Mesenchymal stem cell (in vitro differentiated cells and primary cell): ENCODE results near the gene ZEB2.
A peak's percentile ranks its signal among the peaks of the same experiment; 100 is the strongest.

Experiments
- DNase-seq: peaks from one replicate; pipeline ENCODE4 v3.0.0-alpha.2; 2013
- H2AFZ ChIP-seq: one replicate; pipeline ENCODE4 v1.6.1; 2013; ENCODE audit warnings: low read depth, mild to moderate bottlenecking, control low read depth, inconsistent platforms, low read length, moderate library complexity
- H2AK5ac ChIP-seq: 2 replicates; pipeline ENCODE4 v1.6.1; 2013; ENCODE audit warnings: low read length, moderate library complexity, mild to moderate bottlenecking, inconsistent platforms; ENCODE audit not compliant: severe bottlenecking
- H2BK120ac ChIP-seq: one replicate; pipeline ENCODE4 v1.6.1; 2013; ENCODE audit warnings: low read depth, mild to moderate bottlenecking, inconsistent platforms, low read length, moderate library complexity
- H2BK12ac ChIP-seq, 2 experiments: one replicate each; pipeline ENCODE4 v1.6.1; 2013; ENCODE audit warnings: inconsistent platforms in 2 of 2, low read length in 2 of 2, mild to moderate bottlenecking in 2 of 2, moderate library complexity in 2 of 2, control low read depth in 1 of 2
- H2BK15ac ChIP-seq: one replicate; pipeline ENCODE4 v1.6.1; 2013; ENCODE audit warnings: mild to moderate bottlenecking, low read depth, inconsistent platforms; ENCODE audit not compliant: poor library complexity, severe bottlenecking
- H2BK5ac ChIP-seq: 2 replicates; pipeline ENCODE4 v1.6.1; 2013; ENCODE audit warnings: low read depth, mild to moderate bottlenecking, low read length, control low read depth, inconsistent platforms; ENCODE audit not compliant: poor library complexity, severe bottlenecking
- H3K14ac ChIP-seq, 2 experiments: one replicate each; pipeline ENCODE4 v1.6.1; 2013; ENCODE audit warnings: inconsistent platforms in 2 of 2, low read length in 2 of 2, control low read depth in 1 of 2, mild to moderate bottlenecking in 1 of 2, moderate library complexity in 1 of 2
- H3K18ac ChIP-seq, 2 experiments: one replicate each; pipeline ENCODE4 v1.6.1; 2013; ENCODE audit warnings: inconsistent platforms in 2 of 2, low read length in 2 of 2, control low read depth in 1 of 2, low read depth in 1 of 2, mild to moderate bottlenecking in 1 of 2
- H3K23ac ChIP-seq, 2 experiments: one replicate each; pipeline ENCODE4 v1.6.1; 2013; ENCODE audit warnings: inconsistent platforms in 2 of 2, low read length in 2 of 2, mild to moderate bottlenecking in 2 of 2, moderate library complexity in 2 of 2, control low read depth in 1 of 2
- H3K27ac ChIP-seq: 2 replicates; pipeline ENCODE4 v1.5.1; 2013; ENCODE audit warnings: mild to moderate bottlenecking, moderate library complexity, low read length, control low read depth, inconsistent platforms; ENCODE audit not compliant: poor library complexity, severe bottlenecking
- H3K27me3 ChIP-seq, 2 experiments: 2 replicates each; pipeline versions ENCODE4 v1.6.1 to v1.7.0; 2013; ENCODE audit warnings: low read length in 2 of 2, mild to moderate bottlenecking in 2 of 2, moderate library complexity in 2 of 2, control low read depth in 1 of 2, inconsistent platforms in 1 of 2; ENCODE audit not compliant: control insufficient read depth in 1 of 2, insufficient read depth in 1 of 2
- H3K36me3 ChIP-seq, 2 experiments: 2 replicates each; pipeline versions ENCODE4 v1.6.1 to v1.7.0; 2013; ENCODE audit warnings: low read length in 2 of 2, control low read depth in 1 of 2, inconsistent platforms in 1 of 2, low read depth in 1 of 2, mild to moderate bottlenecking in 1 of 2; ENCODE audit not compliant: insufficient read depth in 2 of 2, control insufficient read depth in 1 of 2
- H3K4ac ChIP-seq, 2 experiments: one replicate each; pipeline ENCODE4 v1.6.1; 2013; ENCODE audit warnings: inconsistent platforms in 2 of 2, low read length in 2 of 2, mild to moderate bottlenecking in 2 of 2, moderate library complexity in 2 of 2, control low read depth in 1 of 2, low read depth in 1 of 2
- H3K4me1 ChIP-seq: 2 replicates; pipeline ENCODE4 v1.6.1; 2013; ENCODE audit warnings: low read depth, low read length, control low read depth; ENCODE audit not compliant: control insufficient read depth, insufficient read depth
- H3K4me2 ChIP-seq: 2 replicates; pipeline ENCODE4 v1.6.1; 2013; ENCODE audit warnings: low read length, mild to moderate bottlenecking, inconsistent platforms; ENCODE audit not compliant: poor library complexity, severe bottlenecking
- H3K4me3 ChIP-seq, 2 experiments: 2 replicates each; pipeline versions ENCODE4 v1.5.1 to v1.7.0; 2013; ENCODE audit warnings: low read length in 2 of 2, mild to moderate bottlenecking in 2 of 2, control low read depth in 1 of 2, low read depth in 1 of 2; ENCODE audit not compliant: insufficient read depth in 1 of 2
- H3K79me1 ChIP-seq: replicated peaks from 2 replicates; pipeline ENCODE4 v1.6.1; 2013; ENCODE audit warnings: mild to moderate bottlenecking, control low read depth, low read length, inconsistent platforms; ENCODE audit not compliant: poor library complexity, severe bottlenecking
- H3K9ac ChIP-seq: 2 replicates; pipeline ENCODE4 v1.7.0; 2013; ENCODE audit warnings: mild to moderate bottlenecking, low read length, moderate library complexity
- H3K9me3 ChIP-seq: 2 replicates; pipeline ENCODE4 v1.7.0; 2013; ENCODE audit warnings: mild to moderate bottlenecking, low read length; ENCODE audit not compliant: control insufficient read depth
- H4K8ac ChIP-seq: one replicate; pipeline ENCODE4 v1.6.1; 2013; ENCODE audit warnings: inconsistent platforms, mild to moderate bottlenecking, low read length, moderate library complexity
- H4K91ac ChIP-seq: one replicate; pipeline ENCODE4 v1.6.1; 2013; ENCODE audit warnings: mild to moderate bottlenecking, low read length, inconsistent platforms
- WGBS: methylation state at CpG from one replicate; pipeline ENCODE4 v1.1.7; 2013; ENCODE audit warnings: mixed read lengths; 5-methylcytosine and 5-hydroxymethylcytosine counted together

Gene ZEB2

DNA sequence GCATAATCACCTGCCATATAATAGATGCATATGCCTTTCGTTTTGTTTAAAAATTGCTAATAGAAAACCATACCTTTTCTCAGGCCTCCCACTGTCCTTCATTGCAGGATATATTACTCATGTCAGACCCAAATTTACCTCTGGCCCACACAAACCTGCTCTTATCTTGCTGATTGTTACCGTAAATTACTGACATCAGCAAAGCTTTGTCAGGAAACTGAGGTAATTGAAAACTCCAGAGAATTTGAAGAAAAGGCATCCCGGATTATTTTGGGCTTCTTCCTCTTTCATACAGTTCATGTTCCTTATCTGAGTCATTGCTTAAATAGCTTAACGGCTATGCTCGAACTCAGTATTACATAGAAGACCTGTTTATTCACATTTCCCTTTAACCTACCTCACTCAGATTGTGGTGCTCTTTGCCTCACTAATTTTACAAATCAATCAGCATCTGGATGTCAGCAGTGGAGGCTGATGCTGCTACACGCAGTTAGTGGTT lies 145.7 kb downstream of the ZEB2 start:
- Histone ChIP-seq H3K4me2 (no peak overlapping the region), H2AK5ac (no peak overlapping the region), H3K27ac (no peak overlapping the region), H3K18ac (no peak overlapping the region), H3K23ac (no peak overlapping the region), H3K9me3 (no peaks in the 10 kb centered on the region), H3K4ac (no peak overlapping the region), H2BK15ac (no peak overlapping the region), H2BK5ac (no peak overlapping the region), H4K8ac (no peak overlapping the region), H2AFZ (no peak overlapping the region), H3K4me3 (no peak overlapping the region), H2BK12ac (peak overlapping the region in 1 of 2 experiments; percentile 92), H3K4me1 (peaks cover 4% of the 10 kb centered on the region), H3K79me1 (no peaks in the 10 kb centered on the region), H3K9ac (no peak overlapping the region), H3K27me3 (no peaks in the 10 kb centered on the region), H4K91ac (no peak overlapping the region), H3K14ac (no peak overlapping the region), H2BK120ac (no peak overlapping the region), H3K36me3 (no peaks in the 10 kb centered on the region)
- DNase-seq: peak; percentile 33
- WGBS: 8% methylated on average over 5 of the region's 6 CpGs

DNA sequence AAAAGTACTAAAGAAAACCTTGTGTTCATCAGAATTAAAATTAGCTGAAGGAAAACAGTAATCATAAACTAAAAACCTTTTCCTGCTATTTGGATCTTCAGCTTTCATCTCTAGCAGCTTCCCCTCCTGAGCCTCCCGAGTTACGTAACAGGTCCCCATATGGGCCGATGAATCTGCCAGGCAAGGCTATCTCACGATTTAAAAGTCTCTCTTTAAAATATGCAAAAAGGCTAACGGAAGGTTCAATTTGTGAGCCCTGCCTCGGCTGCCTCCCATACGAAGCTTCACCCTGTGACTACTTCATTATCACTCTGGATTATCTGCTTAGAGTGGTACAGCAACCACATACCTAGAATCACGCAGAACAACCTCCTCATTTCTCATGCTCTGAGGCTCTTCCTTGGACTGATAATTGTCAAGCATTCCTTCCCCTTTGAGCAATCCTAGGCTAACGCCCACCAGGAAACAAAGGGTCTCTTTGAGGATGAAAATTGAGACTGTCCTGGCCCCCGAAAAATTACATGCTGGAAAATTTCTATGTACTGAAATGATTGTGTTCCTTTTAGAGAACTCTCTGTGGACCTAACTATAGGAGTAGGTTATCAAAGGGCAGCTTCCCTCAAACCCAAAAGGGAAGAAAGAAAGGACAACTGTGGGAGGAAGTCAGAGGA lies 147.4 kb downstream of the ZEB2 start:
- Histone ChIP-seq H3K27ac (no peak overlapping the region), H3K9me3 (no peaks in the 10 kb centered on the region), H3K79me1 (no peaks in the 10 kb centered on the region), H2BK15ac (no peak overlapping the region), H3K36me3 (no peaks in the 10 kb centered on the region), H3K14ac (no peak overlapping the region), H4K8ac (peak overlapping the region; percentile 12), H2AK5ac (no peak overlapping the region), H3K9ac (peak overlapping the region; percentile 34), H3K4me3 (peak overlapping the region in 1 of 2 experiments; percentile 54), H3K23ac (no peak overlapping the region), H2BK120ac (no peak overlapping the region), H2BK5ac (no peak overlapping the region), H2BK12ac (peak overlapping the region in 1 of 2 experiments; percentile 23), H3K18ac (no peak overlapping the region), H3K4ac (peak overlapping the region in 1 of 2 experiments; percentile 6), H3K27me3 (no peaks in the 10 kb centered on the region), H3K4me2 (no peak overlapping the region), H4K91ac (no peak overlapping the region), H2AFZ (no peak overlapping the region), H3K4me1 (peaks cover 4% of the 10 kb centered on the region)
- WGBS: 76% methylated on average over 10 of the region's 10 CpGs
- no peak for DNase-seq

GRCh38 chr2:144370937-144371584 lies 148.9 kb downstream of the ZEB2 start:
- peak; percentile 55 for DNase-seq
- H3K23ac ChIP-seq: no peak overlapping the region
- 0% methylated on average over 1 of the region's 4 CpGs for WGBS
- no peak overlapping the region for H3K9ac ChIP-seq
- H2AFZ ChIP-seq: no peak overlapping the region
- no peaks in the 10 kb centered on the region for H3K79me1 ChIP-seq
- H3K4me3 ChIP-seq: no peak overlapping the region
- H3K9me3 ChIP-seq: no peaks in the 10 kb centered on the region
- peak overlapping the region in 1 of 2 experiments; percentile 28 for H3K18ac ChIP-seq
- no peak overlapping the region for H3K4ac ChIP-seq
- H2AK5ac ChIP-seq: no peak overlapping the region
- H3K14ac ChIP-seq: no peak overlapping the region
- no peak overlapping the region for H3K4me2 ChIP-seq
- H4K8ac ChIP-seq: no peak overlapping the region
- H2BK5ac ChIP-seq: no peak overlapping the region
- no peak overlapping the region for H2BK15ac ChIP-seq
- no peak overlapping the region for H4K91ac ChIP-seq
- H3K27ac ChIP-seq: no peak overlapping the region
- no peaks in the 10 kb centered on the region for H3K27me3 ChIP-seq
- H3K36me3 ChIP-seq: no peaks in the 10 kb centered on the region
- no peak overlapping the region for H2BK12ac ChIP-seq
- no peak overlapping the region for H2BK120ac ChIP-seq
- no peaks in the 10 kb centered on the region for H3K4me1 ChIP-seq

DNA sequence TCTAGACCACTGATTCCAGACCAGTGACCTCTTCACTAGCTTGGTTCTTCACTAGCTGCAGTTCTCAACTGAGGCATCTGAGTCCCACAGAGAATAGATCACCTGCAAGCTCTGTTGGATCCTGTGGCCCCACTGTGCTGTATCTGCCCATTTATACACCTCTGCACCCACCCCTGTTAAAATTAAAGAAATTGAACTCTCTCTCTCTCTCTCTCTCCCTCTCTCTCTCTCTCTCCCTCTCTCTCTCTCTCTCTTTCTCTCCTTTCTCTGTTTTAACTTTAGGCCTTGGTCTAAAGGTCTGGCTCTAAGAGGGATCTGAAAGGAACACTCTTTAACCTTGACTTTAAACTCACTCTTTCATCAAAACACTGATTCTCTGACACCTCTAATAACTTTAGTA lies 150.5 kb downstream of the ZEB2 start:
- Histone ChIP-seq H2BK5ac (no peak overlapping the region), H3K9me3 (no peaks in the 10 kb centered on the region), H3K36me3 (no peaks in the 10 kb centered on the region), H4K91ac (no peak overlapping the region), H2AFZ (no peak overlapping the region), H2BK12ac (peak overlapping the region in 1 of 2 experiments; percentile 15), H2BK120ac (no peak overlapping the region), H3K23ac (no peak overlapping the region), H3K79me1 (no peaks in the 10 kb centered on the region), H3K27me3 (no peaks in the 10 kb centered on the region), H2BK15ac (no peak overlapping the region), H4K8ac (no peak overlapping the region), H3K9ac (no peak overlapping the region), H2AK5ac (no peak overlapping the region), H3K4ac (no peak overlapping the region), H3K4me1 (peaks cover 1% of the 10 kb centered on the region), H3K18ac (no peak overlapping the region), H3K4me2 (no peak overlapping the region), H3K27ac (no peak overlapping the region), H3K14ac (no peak overlapping the region), H3K4me3 (no peak overlapping the region)
- no peak for DNase-seq
